Epithelial cell of proximal tubule (primary cell): ENCODE results near the gene TSPAN14. TPM values are rescaled to one million over a fixed set of nuclear protein-coding genes. Genes with fewer than 3 reads are reported as not detected.
"Not testable (repeated sequence)": the region's sequence is repeated elsewhere in the genome, so short reads cannot be mapped to it uniquely, and the experiment has no call there.

ENCODE experiments used
- DNase-seq: peaks from one replicate; pipeline ENCODE4 v3.0.0-alpha.2; 2011; ENCODE audit warnings: low read depth
- H3K4me3 ChIP-seq: 2 replicates; pipeline ENCODE4 v1.5.1; 2011; ENCODE audit warnings: low read depth, mild to moderate bottlenecking, low read length
- total RNA-seq: library from RNA; depleted of rRNA; stranded (reverse); fragments of >200 nt; gene quantifications from 2 replicates; pipeline ENCODE4 v1.2.3, GENCODE V29; 2015
- TF ChIP-seq, protein P1 (sequence below): conservative IDR thresholded peaks from 2 replicates; pipeline ENCODE4 v1.5.1; 2012; ENCODE audit warnings: low read depth, mild to moderate bottlenecking, low read length

The TSPAN14 gene
- total RNA-seq, 1 donor from 2014 or later: 139 TPM

DNA sequence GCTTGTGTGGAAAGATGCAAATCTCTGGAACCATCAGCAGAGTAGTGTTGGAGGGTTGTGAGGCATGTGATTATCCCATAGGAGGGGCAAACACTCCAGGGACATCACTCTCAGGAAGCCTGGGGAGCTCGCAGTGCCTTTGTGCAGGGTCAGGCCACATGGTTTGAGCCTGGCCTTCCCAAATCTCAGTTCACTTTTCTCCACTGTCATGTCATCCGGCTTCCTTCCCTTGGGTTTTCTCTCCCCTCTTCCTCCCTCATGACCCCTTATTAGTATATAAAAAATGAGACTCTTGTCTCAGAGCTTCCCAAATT is 20.4 kb downstream of the TSPAN14 start:
- TF ChIP-seq, protein P1, sequence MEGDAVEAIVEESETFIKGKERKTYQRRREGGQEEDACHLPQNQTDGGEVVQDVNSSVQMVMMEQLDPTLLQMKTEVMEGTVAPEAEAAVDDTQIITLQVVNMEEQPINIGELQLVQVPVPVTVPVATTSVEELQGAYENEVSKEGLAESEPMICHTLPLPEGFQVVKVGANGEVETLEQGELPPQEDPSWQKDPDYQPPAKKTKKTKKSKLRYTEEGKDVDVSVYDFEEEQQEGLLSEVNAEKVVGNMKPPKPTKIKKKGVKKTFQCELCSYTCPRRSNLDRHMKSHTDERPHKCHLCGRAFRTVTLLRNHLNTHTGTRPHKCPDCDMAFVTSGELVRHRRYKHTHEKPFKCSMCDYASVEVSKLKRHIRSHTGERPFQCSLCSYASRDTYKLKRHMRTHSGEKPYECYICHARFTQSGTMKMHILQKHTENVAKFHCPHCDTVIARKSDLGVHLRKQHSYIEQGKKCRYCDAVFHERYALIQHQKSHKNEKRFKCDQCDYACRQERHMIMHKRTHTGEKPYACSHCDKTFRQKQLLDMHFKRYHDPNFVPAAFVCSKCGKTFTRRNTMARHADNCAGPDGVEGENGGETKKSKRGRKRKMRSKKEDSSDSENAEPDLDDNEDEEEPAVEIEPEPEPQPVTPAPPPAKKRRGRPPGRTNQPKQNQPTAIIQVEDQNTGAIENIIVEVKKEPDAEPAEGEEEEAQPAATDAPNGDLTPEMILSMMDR: no peak
- no peak for DNase-seq
- H3K4me3 ChIP-seq: no peak overlapping the region

GRCh38 chr10:80474941-80475340 is 20.8 kb downstream of the TSPAN14 start:
- TF ChIP-seq, protein P1: no peak
- no peak for DNase-seq
- H3K4me3 ChIP-seq: no peak overlapping the region

DNA sequence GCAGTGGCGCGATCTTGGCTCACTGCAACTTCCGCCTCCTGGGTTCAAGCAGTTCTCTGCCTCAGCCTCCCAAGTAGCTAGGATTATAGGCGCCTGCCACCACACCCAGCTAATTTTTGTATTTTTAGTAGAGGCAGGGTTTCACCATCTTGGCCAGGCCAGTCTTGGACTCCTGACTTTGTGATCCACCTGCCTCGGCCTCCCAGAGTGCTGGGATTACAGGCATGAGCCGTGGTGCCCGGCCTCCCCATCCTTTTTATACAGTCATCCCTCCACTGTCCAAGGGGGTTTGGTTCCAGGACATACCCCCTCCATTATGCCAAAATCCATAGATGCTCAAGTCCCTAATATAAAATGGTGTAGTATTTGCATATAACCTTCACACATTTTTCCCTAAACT is 21.5 kb downstream of the TSPAN14 start:
- H3K4me3 ChIP-seq, DNase-seq: not testable (repeated sequence)

- TF ChIP-seq, protein P1: no peak
- H3K4me3 ChIP-seq: no peak overlapping the region
- no peak for DNase-seq
These were observed 22.6 kb downstream of the TSPAN14 start for GRCh38 chr10:80476685-80477084.

GRCh38 chr10:80477813-80478212 is 23.7 kb downstream of the TSPAN14 start:
- peak; percentile 82 for DNase-seq
- TF ChIP-seq, protein P1: no peak
- H3K4me3 ChIP-seq: no peak overlapping the region

GRCh38 chr10:80480373-80480772 is 26.3 kb downstream of the TSPAN14 start:
- not testable (repeated sequence) for H3K4me3 ChIP-seq, DNase-seq

DNA sequence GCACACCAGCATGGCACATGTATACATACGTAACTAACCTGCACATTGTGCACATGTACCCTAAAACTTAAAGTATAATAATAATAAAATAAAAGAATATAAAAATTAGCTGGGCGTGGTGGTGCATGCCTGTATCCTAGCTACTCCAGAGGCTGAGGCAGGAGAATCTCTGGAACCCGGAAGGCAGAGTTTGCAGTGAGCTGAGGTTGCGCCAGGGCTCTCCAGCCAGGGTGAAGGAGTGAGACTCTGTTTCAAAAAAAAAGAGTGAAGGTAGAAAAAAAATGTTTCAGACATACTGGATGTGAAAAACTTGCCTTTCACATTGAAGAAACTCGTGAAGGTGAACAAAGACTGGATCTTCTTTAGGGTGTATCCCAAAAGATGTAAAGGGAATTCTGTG is 26.7 kb downstream of the TSPAN14 start:
- TF ChIP-seq, protein P1: no peak
- no peak for DNase-seq
- no peak overlapping the region for H3K4me3 ChIP-seq

DNA sequence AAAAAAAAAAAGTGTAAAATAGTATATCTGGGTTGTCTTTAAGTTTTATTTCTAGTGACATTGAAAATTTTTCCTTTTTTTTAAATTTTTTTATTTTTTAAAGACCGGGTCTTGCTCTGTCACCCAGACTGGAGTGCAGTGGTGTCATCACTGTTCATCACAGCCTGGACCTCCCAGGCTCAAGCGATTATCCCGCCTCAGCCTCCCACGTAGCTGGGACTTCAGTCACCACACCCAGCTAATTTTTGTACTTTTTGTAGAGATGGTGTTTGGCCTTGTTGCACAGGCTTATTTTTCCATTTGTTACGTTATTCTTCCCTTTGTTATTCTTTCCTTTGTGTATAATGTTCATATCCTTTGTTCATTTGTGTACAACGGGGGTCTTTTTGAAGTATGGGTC is 30.1 kb downstream of the TSPAN14 start:
- TF ChIP-seq, protein P1: no peak
- no peak for DNase-seq
- H3K4me3 ChIP-seq: no peak overlapping the region
